ENCODE measurements around the gene CACNA1B. TPM values are rescaled to one million over a fixed set of nuclear protein-coding genes. Genes with fewer than 3 reads are reported as not detected.

The CACNA1B gene
- polyA plus RNA-seq, 2 of the 4 experiments (the other 2 are of a cell fraction), result 0.03 to 0.06 TPM

DNA sequence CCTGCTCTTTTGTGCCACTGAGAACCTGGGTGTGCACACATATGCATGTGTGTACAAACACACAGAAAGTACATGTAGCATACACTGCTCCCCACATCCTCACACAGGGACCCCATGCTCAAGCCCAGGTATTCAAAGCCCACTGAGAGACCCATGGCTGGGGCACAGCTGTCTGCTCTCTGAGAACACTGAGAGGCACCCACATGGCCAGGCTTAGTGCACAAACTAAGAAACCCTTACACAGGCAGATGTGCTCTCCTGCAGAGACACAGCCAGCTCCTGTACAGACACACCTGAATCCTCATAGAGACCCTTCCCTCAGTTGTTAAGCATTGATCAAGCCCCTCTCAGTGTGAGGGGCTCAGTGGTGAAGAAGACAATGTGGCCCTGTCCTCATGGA is 92.5 kb downstream of the CACNA1B start:
- ChIA-PET CTCF (no interaction called here), POLR2A (no interaction called here)
- ATAC-seq (no peak), FAIRE-seq (no peak), DNase-seq (ENCODE audit: low read depth in 1 of 2, low spot score in 1 of 2) (no peak)
- Histone ChIP-seq H3K9me3 (no peaks in the 10 kb centered on the region), H3K4me2 (no peak overlapping the region), H3K4me3 (no peak overlapping the region), H3K4me1 (no peaks in the 10 kb centered on the region), H3K27ac (no peak overlapping the region)
- TF ChIP-seq EHMT2 (IDR thresholded peaks at IDR 0.05; ENCODE audit: low read depth) (no peak), REST (IDR thresholded peaks at IDR 0.05) (no peak), ESRRA (IDR thresholded peaks at IDR 0.05; ENCODE audit: borderline replicate concordance, low read length) (no peak), SMC3 (IDR thresholded peaks at IDR 0.05) (no peak), RCOR1 (IDR thresholded peaks at IDR 0.05; ENCODE audit: low read depth, low read length) (no peak), RARB (CRISPR knock-in tag; IDR thresholded peaks at IDR 0.05) (no peak), MYC (IDR thresholded peaks at IDR 0.05; ENCODE audit: borderline replicate concordance, low read length) (no peak), RAD21 (conservative IDR thresholded peaks at IDR 0.05 in 1 of 2, IDR thresholded peaks at IDR 0.05 in 1 of 2) (no peak), FOSL2 (IDR thresholded peaks at IDR 0.05) (no peak), FOSL2 (CRISPR knock-in tag; IDR thresholded peaks at IDR 0.05) (no peak), PHF8 (IDR thresholded peaks at IDR 0.05; ENCODE audit: borderline replicate concordance, low read depth) (no peak), GATA3 (IDR thresholded peaks at IDR 0.05; ENCODE audit: borderline replicate concordance) (no peak), ATOH8 (CRISPR knock-in tag; IDR thresholded peaks at IDR 0.05; ENCODE audit: low read depth) (no peak), KDM5A (IDR thresholded peaks at IDR 0.05) (no peak), BHLHE40 (IDR thresholded peaks at IDR 0.05; ENCODE audit: low read depth, low read length) (no peak), TFCP2L1 (CRISPR knock-in tag; IDR thresholded peaks at IDR 0.05) (no peak), HOXB13 (CRISPR knock-in tag; IDR thresholded peaks at IDR 0.05; ENCODE audit: low read depth) (no peak), ZNF302 (CRISPR knock-in tag; IDR thresholded peaks at IDR 0.05) (no peak), USF2 (IDR thresholded peaks at IDR 0.05) (no peak)
- TF ChIP-seq, protein P1, sequence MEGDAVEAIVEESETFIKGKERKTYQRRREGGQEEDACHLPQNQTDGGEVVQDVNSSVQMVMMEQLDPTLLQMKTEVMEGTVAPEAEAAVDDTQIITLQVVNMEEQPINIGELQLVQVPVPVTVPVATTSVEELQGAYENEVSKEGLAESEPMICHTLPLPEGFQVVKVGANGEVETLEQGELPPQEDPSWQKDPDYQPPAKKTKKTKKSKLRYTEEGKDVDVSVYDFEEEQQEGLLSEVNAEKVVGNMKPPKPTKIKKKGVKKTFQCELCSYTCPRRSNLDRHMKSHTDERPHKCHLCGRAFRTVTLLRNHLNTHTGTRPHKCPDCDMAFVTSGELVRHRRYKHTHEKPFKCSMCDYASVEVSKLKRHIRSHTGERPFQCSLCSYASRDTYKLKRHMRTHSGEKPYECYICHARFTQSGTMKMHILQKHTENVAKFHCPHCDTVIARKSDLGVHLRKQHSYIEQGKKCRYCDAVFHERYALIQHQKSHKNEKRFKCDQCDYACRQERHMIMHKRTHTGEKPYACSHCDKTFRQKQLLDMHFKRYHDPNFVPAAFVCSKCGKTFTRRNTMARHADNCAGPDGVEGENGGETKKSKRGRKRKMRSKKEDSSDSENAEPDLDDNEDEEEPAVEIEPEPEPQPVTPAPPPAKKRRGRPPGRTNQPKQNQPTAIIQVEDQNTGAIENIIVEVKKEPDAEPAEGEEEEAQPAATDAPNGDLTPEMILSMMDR (IDR thresholded peaks at IDR 0.05), result no peak
